GDM1 (cell line): ENCODE measurements around the gene AAR2.

Experiments
- DNase-seq: peaks from one replicate; lab custom pipeline; 2025; lab: John Stamatoyannopoulos, UW

Gene AAR2

DNA sequence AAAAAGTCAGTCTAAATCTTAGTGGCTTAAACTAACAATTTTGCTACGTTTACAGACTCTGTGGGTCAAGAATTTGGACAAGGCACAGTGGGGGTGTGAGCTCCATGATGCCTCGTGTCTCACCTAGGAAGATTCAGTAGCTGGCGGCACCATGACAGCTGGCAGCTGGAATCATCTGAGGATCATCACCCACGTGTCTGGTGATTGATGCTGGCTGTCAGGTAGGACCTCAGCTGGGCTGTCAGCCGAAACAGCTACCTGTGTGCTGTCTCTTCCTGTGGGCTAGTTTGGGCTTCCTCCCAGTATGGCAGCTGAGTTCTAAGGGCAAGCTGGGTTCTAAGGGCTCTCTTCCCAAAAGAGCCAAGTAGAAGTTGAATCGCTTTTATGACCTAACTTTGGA lies 43.5 kb downstream of the AAR2 start:
- DNase-seq: no peak

DNA sequence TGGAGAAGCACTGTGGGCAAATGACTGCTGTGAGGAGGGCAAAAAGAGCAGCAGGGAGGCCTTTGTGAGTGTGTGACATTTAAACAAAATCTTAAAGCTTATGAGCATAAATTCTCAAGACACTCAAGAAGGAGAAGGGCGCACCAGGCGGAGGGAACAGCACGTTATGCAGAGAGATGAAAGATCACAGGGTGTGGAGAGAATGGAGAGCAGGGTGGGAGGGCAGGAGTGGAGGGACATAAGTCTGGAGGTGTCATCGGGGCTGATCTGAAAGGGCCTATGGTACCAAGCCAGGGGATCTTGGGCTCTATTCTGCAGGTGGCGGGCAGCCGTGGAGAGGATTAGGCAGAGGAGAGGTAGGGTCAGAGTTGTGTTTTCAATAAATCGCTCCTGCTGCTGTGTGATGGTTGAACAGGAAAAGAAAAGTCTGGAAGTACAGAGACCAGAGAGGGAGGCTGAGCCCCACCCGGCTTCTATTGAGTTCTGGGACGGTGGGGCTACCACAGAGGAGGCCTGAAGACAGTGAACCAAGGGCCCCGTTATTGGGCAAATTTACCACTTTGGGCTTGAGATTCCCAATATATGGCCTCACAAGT lies 45.6 kb downstream of the AAR2 start:
- no peak for DNase-seq

DNA sequence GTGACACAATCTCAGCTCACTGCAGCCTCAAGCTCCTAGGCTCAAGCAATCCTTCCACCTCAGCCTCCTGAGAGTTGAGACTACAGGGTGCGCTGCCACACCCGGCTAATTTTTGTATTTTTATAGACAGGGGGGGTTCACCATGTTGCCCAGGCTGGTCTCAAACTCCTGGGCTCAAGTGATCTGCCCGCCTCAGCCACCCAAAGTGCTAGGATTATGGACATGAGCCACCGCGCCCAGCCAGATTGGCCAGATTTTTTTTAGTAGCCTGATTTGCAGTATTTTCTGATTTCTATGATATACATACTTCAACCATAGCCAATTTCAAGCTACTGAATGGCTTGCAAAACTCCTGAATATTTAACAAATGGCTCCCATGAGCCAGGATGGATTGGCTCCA lies 48.5 kb downstream of the AAR2 start:
- no peak for DNase-seq

DNA sequence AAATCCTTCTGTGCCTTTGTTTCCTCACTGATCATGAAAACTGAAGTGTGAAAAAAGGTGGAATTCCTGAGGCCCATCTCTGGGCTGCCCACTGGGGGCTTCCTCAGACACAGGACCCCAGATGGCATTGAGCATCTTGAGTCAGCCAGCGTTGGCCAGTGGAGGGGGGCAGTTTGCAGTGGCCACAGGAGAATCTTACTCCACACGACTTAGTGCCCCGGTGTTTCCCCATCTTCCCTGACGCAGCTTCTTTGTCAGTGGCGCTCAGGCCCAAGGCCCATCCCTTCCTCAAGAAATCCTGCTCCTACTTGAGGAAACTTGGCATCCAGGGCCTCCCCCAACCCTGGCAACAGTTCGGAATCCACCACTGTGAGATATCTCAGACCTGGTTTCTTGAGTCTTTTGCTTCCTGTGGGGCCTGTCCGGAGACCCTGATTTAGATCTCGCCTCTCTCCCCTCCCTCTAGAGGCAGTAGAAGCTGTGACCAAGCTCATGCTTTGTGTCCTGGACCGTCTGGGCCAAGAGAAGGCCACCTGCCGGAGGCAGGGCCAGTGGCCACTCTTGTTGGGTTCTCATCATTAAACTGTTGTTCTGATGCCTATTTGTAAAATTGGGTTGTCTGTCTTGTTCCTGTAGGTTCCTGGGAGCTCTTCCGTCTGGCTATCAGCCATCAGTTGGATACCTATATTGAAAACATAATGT lies 49.6 kb downstream of the AAR2 start:
- no peak for DNase-seq

DNA sequence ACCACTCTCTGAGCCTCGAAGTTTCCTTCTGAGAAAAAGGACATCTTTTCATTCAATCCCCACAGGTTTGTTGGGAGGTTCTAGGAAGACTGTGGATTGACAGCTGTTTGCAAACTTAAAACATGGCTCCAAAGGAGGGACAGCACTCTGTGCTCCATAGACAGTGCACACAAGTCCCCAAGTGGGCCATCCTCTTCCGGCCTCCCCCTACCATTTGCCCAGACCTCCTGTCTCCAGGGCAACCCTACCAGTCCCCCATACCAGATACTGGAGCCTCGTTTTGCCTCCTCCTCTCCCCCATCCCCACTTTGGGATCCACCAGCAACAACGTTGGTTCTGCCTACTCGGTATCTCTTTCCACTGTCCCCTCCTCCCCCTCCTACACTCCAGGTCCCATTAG lies 61.4 kb downstream of the AAR2 start:
- DNase-seq: no peak

DNA sequence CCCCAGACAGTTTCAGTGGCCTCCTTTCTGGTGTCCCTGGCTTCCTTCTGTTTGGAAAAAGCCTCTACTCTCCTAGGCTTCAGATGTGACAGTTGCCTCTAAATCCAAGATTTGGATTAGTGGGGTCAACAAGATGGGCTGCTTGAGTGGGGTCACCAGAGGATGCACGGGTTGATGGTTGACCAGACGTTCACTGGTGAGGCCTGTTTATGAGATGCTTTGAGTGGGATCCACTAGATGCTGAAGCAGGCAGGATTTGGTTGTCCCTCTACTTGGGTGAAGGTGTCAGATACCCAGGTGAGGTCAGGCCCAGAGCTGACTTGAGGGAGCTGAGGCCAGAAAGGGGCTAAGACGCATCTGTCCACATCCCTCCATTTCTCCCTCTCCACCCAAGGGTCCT lies 61.8 kb downstream of the AAR2 start:
- no peak for DNase-seq

DNA sequence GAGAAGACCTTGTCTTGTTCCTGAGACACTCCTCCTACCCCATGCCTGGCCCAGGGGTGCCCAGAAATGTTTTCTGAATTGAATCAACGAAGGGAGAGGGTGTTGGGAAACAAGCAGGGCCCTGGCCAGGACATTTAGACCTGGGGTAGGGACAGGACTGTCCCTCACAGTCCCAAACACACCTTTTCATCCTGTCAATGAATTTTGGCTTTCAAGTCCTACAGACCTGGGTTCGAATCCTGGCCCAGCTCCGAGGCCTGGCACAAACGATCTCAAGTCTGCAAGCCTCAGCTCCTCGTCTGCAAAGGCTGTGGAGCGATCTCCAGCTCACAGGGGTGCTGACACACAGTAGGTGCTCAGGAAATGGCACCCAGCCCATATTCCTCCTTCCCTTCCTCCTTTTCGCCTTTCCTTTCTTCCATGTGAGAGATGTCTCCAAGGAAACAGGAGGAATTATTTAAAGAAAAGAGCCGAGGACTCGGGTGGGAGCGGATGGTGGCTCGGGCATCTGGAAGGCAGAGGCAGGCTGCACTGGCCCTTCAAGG lies 62.6 kb downstream of the AAR2 start:
- DNase-seq: no peak

DNA sequence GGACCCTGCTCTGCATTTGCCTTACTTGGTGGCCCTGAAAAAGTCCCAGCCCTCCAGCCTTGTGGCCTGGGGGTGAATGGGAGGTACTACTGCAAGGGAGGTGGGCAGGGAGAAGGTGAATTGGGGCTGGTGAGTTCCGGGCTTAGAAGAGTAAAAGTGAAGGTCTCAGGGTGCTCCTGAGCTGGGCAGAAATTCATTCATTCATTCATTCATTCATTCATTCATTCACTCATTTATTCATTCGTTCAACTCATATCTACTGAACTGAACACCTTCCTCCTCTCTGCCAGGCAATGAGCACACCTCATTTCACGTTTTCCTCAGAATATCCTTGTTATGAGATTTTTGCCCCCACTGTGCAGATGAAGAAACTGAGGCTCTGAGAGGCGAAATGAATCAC lies 63.2 kb downstream of the AAR2 start:
- DNase-seq: no peak

DNA sequence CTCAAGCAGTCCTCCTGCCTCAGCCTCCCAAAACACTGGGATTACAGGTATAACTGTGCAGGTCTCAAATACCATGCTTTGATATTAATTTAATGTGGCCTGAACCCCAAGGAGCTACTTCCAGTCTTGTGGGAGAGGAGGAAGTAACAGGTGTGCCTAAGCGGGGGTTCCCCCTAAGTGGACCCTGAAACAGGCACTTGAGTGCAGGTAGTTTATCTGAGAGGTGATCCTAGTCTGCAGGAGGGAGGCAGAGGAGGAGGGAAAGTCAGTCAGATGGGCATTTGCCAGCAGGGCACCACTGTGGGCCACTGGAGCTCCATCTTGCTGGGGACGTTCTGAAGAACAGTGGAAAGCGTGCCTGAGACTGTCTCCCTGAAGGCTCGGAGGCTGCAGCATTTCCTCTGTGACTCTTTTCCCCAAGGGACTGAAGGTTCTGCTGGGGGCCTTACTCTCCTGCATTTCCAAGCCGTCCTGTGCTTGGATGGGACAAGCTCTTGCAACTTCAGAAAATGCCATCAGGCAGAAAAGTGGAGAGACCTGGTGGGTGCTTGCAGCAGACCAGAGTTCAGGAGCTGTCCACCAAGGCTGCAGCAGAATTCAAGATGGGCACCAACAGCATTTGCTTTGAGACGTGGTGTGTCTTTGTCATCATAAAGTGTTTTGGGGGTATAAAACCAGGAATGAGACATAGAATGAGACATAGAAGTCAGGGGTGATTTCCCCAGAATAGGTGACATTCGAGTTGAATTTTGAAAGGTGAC lies 65.3 kb downstream of the AAR2 start:
- no peak for DNase-seq

DNA sequence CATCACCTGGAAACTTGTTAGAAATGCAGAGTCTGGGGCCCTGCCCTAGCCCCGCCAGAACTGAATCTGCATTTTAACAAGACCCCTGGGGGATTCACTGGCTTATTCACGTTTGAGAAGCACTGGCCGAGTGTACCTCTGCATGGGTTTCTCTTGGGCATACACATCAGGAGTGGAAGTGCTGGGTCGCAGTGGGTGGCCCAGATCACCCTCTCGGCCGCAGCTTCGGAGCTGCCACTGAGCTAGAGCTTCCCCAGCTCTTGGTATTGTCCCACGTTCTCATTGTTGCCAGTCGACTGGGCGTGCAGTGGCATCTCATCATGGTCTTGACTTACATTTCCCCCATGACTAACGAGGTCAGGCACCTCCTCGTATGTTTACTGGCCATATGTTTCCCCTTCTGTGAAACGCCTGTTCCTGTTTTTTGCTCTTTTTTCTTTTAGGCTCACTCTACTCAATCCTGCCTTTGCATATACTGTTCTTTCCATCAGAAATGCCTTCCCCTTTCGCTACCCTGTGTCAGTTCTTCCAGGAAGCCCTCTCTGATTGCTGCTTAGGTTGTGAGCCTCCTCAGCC lies 66.8 kb downstream of the AAR2 start:
- DNase-seq: peak; percentile 18

DNA sequence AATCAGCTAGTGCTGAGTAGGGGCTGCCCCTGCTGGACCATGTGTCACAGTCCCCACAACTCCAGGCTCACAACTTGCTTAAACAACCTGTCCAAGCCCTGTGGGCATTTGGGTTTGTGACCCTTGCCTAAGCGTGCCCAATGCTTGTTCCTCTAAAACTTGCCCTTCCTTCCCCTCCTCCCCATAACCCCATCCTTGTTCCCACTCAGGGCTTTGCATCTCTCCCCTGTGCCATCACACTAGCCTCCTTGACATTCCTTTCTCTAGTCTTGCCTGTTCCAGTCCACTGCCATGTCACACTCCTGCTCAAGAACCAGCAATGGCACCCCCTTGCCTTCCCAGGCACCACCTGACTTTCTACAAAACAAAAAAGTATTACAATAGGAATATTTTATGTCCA lies 67.6 kb downstream of the AAR2 start:
- no peak for DNase-seq

DNA sequence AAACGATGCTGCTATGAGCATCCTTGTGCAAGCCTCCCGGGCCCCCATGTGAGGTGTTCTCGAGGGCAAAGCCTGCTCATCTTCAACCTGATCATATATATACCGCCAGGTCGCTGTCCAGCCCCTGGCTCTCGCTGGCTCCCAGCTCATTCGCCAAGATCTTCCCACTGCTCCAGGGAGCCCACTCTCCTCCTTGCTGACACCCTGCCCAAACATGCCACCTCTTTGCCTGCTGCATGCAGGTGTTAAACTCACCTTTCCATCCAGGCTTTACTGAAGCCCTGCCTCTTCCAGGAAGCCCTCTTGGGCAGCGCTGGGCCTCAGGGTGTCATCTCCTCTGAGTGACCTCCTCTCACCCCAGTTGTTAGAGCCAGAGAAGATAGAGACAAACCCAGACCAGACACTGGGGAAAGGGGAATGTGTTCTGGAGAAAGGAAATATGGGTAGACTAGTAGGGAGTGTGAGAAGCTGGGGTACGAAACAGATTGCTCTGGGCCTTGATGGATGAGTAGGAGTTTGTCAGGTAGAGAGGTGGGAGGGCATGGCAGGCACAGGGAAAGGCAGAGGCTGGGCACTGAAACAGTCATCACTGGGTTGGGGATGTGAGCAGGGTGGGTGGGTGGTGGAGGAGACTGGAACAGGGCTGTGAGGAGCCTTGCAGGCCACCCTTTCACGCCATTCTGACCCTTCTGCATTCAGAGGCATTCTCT lies 68.7 kb downstream of the AAR2 start:
- no peak for DNase-seq

DNA sequence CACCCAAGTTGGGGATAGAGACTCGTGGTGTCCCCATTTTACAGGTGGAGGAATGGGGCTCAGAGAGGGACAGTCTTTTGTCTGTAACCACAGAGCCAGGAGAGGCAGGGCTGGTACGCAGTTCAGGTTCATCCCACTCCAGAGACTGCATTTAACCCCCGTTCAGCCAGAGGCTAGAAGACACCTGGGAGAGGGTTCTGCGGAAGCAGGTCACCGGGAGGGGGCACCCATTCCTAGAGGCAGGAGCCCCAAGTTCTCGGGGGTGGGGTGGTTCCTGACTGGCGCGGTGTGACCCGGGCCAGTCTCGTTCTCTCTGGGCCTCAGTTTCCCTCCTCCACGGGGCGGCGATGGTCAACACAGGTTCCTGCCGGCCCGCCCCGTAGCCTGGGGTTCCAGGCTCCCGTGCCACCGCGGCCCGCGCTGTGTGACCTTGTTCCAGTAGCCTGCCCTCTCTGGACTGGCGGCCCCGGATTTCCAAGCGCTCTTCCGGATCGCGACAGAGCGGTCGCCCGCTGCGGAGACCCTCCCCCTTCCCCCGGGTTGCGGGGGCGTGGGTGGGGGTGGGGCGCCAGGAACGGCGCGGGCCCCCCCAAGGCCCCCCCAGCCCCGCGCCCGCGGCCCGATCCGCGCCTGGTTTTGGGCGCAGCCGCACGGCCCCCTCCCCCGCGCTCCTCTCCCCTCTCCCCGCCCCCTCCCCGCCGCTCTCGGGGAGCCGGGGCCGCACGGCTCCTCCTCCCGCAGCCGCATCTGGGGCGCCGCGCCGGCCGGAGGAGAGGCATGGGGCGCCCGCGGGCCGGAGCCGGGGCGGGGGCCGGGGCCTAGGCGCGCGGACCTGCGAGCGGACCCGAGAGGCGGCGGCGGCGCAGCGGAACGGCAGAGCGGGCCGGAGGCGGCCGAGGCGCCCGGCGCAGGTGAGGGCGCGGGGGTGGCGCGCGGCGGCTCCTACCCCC lies 69.6 kb downstream of the AAR2 start, which contains the start of gene DLGAP4:
Gene DLGAP4 (plus strand): TSS at position 738 of the 950 bp plus-strand sequence. CDS start 125,379 bp downstream, outside the sequence.
- DNase-seq: no peak
